ENCODE results near the gene FXYD7.
A peak's percentile ranks its signal among the peaks of the same experiment; 100 is the strongest.
"Not testable (repeated sequence)": the region's sequence is repeated elsewhere in the genome, so short reads cannot be mapped to it uniquely, and the experiment has no call there.

The FXYD7 gene

GRCh38 chr19:35128398-35129057 is 14.5 kb upstream of the FXYD7 start:
- DNase-seq: no peak

GRCh38 chr19:35129724-35130274 is 13.3 kb upstream of the FXYD7 start:
- DNase-seq: not testable (repeated sequence)

GRCh38 chr19:35130761-35131720 is 12.0 kb upstream of the FXYD7 start:
- DNase-seq: no peak

GRCh38 chr19:35132254-35132653 is 10.8 kb upstream of the FXYD7 start:
- no peak for DNase-seq

GRCh38 chr19:35133826-35134225 is 9.2 kb upstream of the FXYD7 start:
- DNase-seq: no peak

GRCh38 chr19:35134601-35135242 is 8.3 kb upstream of the FXYD7 start, which contains the start of gene LGI4:
LGI4 (minus strand) TSS chr19:35135059; CDS start chr19:35134680, 379 bp downstream.
- DNase-seq: no peak

- peak; percentile 70 for DNase-seq
These were observed 7.6 kb upstream of the FXYD7 start for GRCh38 chr19:35135389-35135909.

- DNase-seq: no peak
These were observed 6.8 kb upstream of the FXYD7 start for GRCh38 chr19:35136231-35136630.

- DNase-seq: no peak
These were observed 5.9 kb upstream of the FXYD7 start for GRCh38 chr19:35136977-35137702.

- no peak for DNase-seq
These were observed 4.7 kb upstream of the FXYD7 start, which contains the start of gene FXYD1 for GRCh38 chr19:35138305-35138892. FXYD1 (plus strand) TSS chr19:35138824; CDS start chr19:35140080, 1,256 bp downstream.

- no peak for DNase-seq
These were observed 2.7 kb upstream of the FXYD7 start for GRCh38 chr19:35140207-35140961.

- DNase-seq: peak; percentile 96
These were observed 1.9 kb upstream of the FXYD7 start for GRCh38 chr19:35140962-35141836.

- DNase-seq: peak; percentile 15
These were observed 1.0 kb upstream of the FXYD7 start for GRCh38 chr19:35141837-35142605.

- DNase-seq: peak; percentile 83
These were observed 337 bp upstream of the FXYD7 start for GRCh38 chr19:35142606-35143230.

GRCh38 chr19:35143818-35144217 is 763 bp downstream of the FXYD7 start:
- DNase-seq: no peak

GRCh38 chr19:35144259-35144599 is 1.2 kb downstream of the FXYD7 start:
- DNase-seq: no peak

- peak; percentile 69 for DNase-seq
These were observed 1.8 kb downstream of the FXYD7 start for GRCh38 chr19:35144600-35145436.

All from CD4-positive, alpha-beta T cell treated with Interleukin-10 for 1 hour (primary cell).